GM18873 (cell line): Measurements from ENCODE around the gene CEP170B.

ENCODE experiments used
- ATAC-seq: cut with Tn5 transposase; IDR thresholded peaks from one replicate; pipeline ENCODE4 v1.9.1; 2021; ENCODE audit warnings: mild to moderate bottlenecking, moderate library complexity, moderate number of reproducible peaks; ENCODE audit not compliant: unreplicated experiment, low FRiP score

The CEP170B gene

DNA sequence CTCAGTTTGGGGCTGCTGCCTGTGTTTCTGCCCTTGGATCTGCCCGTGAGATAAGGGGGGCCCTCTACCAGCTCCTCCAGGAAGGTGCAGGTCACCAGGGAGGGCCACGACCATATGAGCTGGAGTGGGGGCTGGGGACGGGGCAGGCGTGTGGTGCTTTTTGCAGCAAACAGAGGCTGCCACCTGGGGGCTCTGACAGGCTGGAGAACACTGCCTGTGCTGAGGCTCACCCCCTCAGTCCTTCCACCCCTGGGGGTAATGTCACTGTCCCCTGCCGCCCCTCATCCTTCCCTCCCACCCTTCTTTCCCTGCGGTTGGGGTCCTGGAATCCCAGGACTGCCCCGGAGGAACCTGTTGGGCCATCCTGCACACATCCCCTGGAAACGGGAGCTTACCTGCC is 62.8 kb downstream of the CEP170B start:
- ATAC-seq: no peak

DNA sequence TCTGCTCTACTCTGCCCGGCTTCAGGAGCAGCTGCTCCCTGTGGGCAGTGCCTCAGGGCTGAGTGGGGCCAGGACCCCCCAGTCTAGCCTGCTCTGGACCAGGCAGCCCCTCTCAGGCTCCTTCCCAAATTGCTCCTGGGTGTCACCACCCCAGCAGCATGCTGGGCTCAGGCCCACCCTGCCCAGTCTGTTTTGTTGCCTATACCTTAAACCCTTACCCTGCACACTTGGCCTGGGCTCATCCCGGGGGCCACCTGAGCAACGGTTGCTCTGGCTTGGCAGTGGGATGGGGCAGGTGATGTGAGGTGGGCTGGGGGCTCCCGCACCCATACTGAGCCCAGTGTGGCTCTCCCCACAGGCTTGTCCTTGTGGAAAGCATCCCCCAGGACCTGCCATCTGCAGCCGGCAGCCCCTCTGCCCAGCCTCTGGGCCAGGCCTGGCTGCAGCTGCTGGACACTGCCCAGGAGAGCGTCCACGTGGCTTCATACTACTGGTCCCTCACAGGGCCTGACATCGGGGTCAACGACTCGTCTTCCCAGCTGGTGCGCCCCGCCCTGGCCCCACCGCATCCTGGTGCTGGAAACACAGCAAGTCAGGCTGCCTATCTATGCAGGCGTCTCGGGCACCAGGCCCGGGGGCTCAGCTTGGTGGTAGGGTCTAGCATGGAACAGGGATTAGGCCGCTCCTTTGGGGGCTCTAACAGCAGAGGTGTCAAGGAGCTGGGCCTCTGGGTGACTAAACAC is 63.5 kb downstream of the CEP170B start:
- no peak for ATAC-seq

DNA sequence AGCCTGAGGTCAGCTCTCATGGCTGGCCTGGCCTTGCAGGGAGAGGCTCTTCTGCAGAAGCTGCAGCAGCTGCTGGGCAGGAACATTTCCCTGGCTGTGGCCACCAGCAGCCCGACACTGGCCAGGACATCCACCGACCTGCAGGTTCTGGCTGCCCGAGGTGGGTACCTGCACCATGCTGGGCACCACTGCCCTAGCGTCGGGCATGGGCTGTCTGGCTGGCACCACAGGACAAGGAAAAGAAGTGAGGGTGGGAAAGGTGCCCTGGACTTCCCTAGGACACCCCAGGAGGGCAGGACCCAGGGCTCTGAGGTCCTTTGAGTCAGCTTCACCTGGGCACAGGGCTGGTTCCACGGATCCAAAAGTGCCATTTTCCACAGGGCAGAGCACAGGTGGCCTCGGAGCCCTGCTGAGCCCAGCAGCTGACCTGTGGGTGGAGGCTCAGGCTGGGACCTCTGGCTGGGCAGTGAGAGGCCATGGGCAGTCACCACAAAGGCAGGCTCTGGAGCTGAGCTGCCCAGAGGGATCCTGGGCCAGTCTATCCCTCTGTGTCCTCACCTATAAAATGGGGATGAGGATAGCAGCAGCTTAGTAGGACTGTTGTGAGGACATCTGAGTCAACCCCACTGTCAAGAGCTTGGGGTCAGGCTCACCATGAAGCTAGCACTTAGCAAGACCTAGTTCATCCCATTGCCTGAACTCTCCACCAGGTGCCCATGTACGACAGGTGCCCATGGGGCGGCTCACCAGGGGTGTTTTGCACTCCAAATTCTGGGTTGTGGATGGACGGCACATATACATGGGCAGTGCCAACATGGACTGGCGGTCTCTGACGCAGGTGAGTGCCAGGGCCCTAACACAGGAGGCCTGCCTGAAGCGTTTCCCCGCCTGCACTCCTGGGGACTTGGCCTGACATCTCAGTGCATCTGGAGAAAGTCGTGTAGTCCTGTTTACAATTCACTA is 64.5 kb downstream of the CEP170B start:
- ATAC-seq: no peak

GRCh38 chr14:104930526-104931303 is 65.6 kb downstream of the CEP170B start:
- ATAC-seq: no peak

GRCh38 chr14:104931304-104931770 is 66.3 kb downstream of the CEP170B start:
- ATAC-seq: no peak

GRCh38 chr14:104931771-104932675 is 67.0 kb downstream of the CEP170B start:
- no peak for ATAC-seq

DNA sequence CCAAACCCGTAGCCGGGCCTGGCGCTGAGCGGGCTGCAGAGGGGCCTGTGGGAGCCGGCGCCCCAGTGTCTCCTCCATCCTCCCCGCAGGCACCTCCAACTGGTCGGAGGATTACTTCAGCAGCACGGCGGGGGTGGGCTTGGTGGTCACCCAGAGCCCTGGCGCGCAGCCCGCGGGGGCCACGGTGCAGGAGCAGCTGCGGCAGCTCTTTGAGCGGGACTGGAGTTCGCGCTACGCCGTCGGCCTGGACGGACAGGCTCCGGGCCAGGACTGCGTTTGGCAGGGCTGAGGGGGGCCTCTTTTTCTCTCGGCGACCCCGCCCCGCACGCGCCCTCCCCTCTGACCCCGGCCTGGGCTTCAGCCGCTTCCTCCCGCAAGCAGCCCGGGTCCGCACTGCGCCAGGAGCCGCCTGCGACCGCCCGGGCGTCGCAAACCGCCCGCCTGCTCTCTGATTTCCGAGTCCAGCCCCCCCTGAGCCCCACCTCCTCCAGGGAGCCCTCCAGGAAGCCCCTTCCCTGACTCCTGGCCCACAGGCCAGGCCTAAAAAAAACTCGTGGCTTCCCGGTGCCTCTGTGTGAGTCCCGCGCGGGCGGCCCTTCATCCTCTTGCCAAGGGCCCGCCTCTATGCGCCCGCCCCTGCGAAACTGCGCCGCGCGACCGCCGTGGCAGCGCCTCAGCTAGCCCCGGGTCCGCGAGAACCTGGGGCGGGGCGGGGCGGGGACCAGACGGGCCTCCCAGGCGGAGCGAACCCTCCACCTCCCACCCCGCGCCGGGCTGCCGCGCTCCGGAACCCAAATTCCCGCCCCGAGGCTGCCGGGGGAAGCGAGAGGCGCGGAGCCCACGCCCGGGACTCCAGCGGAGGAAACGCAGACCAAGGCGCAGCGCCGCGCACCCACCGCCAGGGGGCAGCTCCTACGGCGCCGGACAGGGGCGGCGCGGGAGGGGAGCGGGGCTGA is 67.9 kb downstream of the CEP170B start:
- ATAC-seq: no peak

- ATAC-seq: no peak
Observed at GRCh38 chr14:104933746-104934733, 69.0 kb downstream of the CEP170B start.

- ATAC-seq: no peak
Observed at GRCh38 chr14:104935026-104935650, 70.1 kb downstream of the CEP170B start.

GRCh38 chr14:104935955-104936354 is 70.9 kb downstream of the CEP170B start:
- no peak for ATAC-seq

- no peak for ATAC-seq
Observed at GRCh38 chr14:104936361-104937155, 71.5 kb downstream of the CEP170B start.

GRCh38 chr14:104937161-104937560 is 72.1 kb downstream of the CEP170B start:
- ATAC-seq: no peak

GRCh38 chr14:104937694-104938365 is 72.8 kb downstream of the CEP170B start:
- no peak for ATAC-seq

DNA sequence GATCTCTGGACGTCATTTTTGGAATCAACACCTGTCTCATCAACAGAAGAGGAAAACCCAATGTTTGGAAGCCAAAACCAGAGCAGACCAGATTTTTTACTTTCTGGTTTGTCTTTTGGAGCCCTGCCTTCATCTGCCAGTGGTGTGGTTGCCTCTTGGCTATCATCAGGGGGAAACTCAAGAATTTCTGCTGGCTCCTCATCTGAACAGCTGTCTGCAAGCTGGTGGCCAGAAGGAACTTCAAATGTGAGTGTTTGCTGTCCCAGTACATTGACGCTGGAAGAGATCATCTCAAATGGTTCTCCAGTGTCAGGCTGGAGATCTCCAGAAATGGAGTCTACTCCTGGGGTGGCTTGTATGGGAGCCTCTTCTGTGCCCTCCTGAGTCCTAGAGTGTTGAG is 73.4 kb downstream of the CEP170B start:
- ATAC-seq: no peak

DNA sequence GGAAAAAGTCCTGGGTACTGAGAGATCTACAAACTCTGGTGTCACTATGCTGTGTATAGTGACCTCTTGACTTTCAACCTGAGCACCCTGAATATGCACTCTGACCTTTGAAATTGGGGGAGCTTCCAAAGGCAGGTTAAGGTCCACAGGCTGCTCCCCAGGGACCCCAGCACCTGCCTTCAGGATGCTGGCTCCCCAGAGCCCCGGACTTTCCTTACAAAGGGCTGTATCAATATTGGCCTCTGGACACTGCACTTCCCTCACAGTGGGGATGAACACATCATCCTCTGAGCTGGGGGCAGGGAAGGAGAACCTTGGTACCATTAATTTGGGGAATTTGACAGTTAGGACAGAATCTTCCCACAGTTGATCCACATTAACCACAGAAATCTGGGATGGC is 73.9 kb downstream of the CEP170B start:
- ATAC-seq: no peak
